GM19238 (cell line): ENCODE measurements around the gene PDX1.

Source experiments
- DNase-seq: peaks from one replicate; pipeline ENCODE4 v3.0.0; 2011; ENCODE audit warnings: low spot score; ENCODE audit not compliant: insufficient read length

Gene PDX1

GRCh38 chr13:27922883-27923612 is 3.2 kb downstream of the PDX1 start:
- DNase-seq = no peak

- DNase-seq = no peak
These were observed 4.2 kb downstream of the PDX1 start for GRCh38 chr13:27923794-27924528.

GRCh38 chr13:27924529-27925141 is 4.8 kb downstream of the PDX1 start:
- DNase-seq = no peak

GRCh38 chr13:27925220-27925991 is 5.6 kb downstream of the PDX1 start:
- no peak for DNase-seq

- no peak for DNase-seq
These were observed 7.0 kb downstream of the PDX1 start for GRCh38 chr13:27926644-27927434.

GRCh38 chr13:27927444-27928352 is 7.9 kb downstream of the PDX1 start:
- no peak for DNase-seq

GRCh38 chr13:27928353-27928804 is 8.6 kb downstream of the PDX1 start:
- DNase-seq = no peak

- no peak for DNase-seq
These were observed 9.3 kb downstream of the PDX1 start for GRCh38 chr13:27928805-27929753.

- no peak for DNase-seq
These were observed 10.1 kb downstream of the PDX1 start for GRCh38 chr13:27929868-27930267.

GRCh38 chr13:27933118-27933517 is 13.3 kb downstream of the PDX1 start:
- DNase-seq = no peak

- DNase-seq = no peak
These were observed 14.0 kb downstream of the PDX1 start for GRCh38 chr13:27933580-27934328.

- DNase-seq = no peak
These were observed 23.2 kb downstream of the PDX1 start for GRCh38 chr13:27942972-27943371.

- no peak for DNase-seq
These were observed 33.3 kb downstream of the PDX1 start for GRCh38 chr13:27952876-27953675.

GRCh38 chr13:27953676-27954405 is 34.0 kb downstream of the PDX1 start:
- peak; percentile 77 for DNase-seq

GRCh38 chr13:27954406-27954851 is 34.6 kb downstream of the PDX1 start:
- DNase-seq = no peak

GRCh38 chr13:27955014-27955591 is 35.3 kb downstream of the PDX1 start:
- no peak for DNase-seq
